ENCODE data around the gene RTRAF. TPM values are rescaled to one million over a fixed set of nuclear protein-coding genes. Genes with fewer than 3 reads are reported as not detected.

Gene RTRAF
- total RNA-seq, 2 experiments from 2014 or later, result 222 to 238 TPM

DNA sequence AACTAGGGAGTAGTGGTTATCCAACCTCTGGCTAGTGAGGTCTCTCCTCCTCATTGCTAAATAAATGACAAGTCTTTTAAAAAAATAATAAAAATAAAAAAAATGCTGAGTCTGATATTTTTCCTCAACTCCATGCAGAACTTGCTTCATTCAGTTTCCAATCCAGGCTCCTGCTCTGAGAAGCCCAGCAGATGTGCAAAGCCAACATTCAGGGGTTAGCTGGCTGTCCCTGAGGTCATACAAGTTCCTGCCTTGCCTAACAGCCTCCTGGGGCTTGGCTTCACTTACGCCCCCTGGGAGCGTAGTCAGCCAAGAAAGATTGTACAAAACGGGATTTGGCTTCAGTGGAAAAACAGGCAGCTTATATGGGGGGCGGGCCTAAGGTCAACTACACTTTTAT lies 23.3 kb downstream of the RTRAF start:
- Mint-ChIP-seq H3K4me1 (ENCODE audit: low read depth) (no peaks in the 10 kb centered on the region), H3K27ac (no peak overlapping the region), H3K4me3 (no peak overlapping the region), H3K9me3 (no peaks in the 10 kb centered on the region), H3K36me3 (peaks cover 25% of the 10 kb centered on the region), H3K27me3 (peaks cover 2% of the 10 kb centered on the region)
- ChIA-PET CTCF (interaction anchor here (0.9 kb wide), 1 partner anchor 118 kb away, joined by 4 read pairs; no protein-coding TSS in a partner anchor), POLR2A (interaction anchor here (0.9 kb wide), 1 partner anchor 50 kb away, joined by 3 read pairs; no protein-coding TSS in a partner anchor)
- intact Hi-C loops (cut with micrococcal nuclease), result no loop called here
- DNase-seq, result no peak

GRCh38 chr14:52013984-52014600 lies 24.7 kb downstream of the RTRAF start:
- Mint-ChIP-seq H3K9me3 (no peaks in the 10 kb centered on the region), H3K4me1 (ENCODE audit: low read depth) (no peaks in the 10 kb centered on the region), H3K4me3 (no peak overlapping the region), H3K36me3 (peaks cover 16% of the 10 kb centered on the region), H3K27ac (no peak overlapping the region), H3K27me3 (peaks cover 2% of the 10 kb centered on the region)
- ChIA-PET CTCF (interaction anchor here (1.0 to 1.3 kb wide), 3 partner anchors 11 to 33 kb away, joined by 3 to 4 read pairs (median 3); no protein-coding TSS in a partner anchor), POLR2A (interaction anchor here (0.6 kb wide), 1 partner anchor 880 kb away, joined by 4 read pairs; no protein-coding TSS in a partner anchor)
- intact Hi-C loops (cut with micrococcal nuclease), result no loop called here
- DNase-seq, result peak; percentile 21

DNA sequence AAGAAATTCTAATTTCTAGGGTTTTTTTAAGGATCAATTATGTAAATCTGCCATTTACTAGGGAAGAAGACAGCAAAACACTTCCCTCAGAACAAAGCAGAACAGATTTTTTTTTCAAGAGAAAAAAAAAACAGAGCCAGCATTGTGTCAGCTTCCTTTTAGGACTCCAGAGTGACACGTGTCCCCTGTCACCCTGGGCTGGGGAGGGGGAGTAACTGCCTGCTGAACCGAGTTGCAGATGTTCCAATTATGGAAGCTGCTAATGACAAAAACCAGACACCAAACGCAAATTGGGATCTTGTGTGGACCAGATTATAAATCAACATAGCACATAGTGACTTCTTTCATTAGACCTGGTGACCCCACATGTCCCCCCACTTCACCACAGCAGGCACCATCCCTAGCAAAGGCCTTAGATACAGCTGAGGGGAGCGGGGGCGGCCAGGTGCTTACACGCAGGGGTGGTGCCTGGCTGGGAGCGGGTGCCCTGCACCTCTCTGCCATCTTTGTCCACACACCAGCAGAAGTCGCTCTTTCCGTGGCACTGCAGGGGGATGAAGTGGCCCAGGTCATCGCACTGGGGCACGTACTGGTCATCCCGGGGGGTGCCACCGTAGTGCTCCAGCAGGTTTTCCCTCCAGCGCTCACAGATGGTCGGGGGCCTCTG lies 25.4 kb downstream of the RTRAF start:
- CTCF ChIA-PET, result interaction anchor here (1.0 to 1.5 kb wide), 5 partner anchors 12 to 34 kb away, joined by 3 to 4 read pairs (median 4); no protein-coding TSS in a partner anchor
- POLR2A ChIA-PET, result interaction anchor here (0.6 kb wide), 1 partner anchor 11 kb away, joined by 4 read pairs; no protein-coding TSS in a partner anchor
- Mint-ChIP-seq H3K27me3 (peaks cover 2% of the 10 kb centered on the region), H3K4me1 (ENCODE audit: low read depth) (no peaks in the 10 kb centered on the region), H3K27ac (no peak overlapping the region), H3K9me3 (no peaks in the 10 kb centered on the region), H3K4me3 (no peak overlapping the region), H3K36me3 (peaks cover 16% of the 10 kb centered on the region)
- DNase-seq, result no peak
- intact Hi-C loops (cut with micrococcal nuclease), result no loop called here

DNA sequence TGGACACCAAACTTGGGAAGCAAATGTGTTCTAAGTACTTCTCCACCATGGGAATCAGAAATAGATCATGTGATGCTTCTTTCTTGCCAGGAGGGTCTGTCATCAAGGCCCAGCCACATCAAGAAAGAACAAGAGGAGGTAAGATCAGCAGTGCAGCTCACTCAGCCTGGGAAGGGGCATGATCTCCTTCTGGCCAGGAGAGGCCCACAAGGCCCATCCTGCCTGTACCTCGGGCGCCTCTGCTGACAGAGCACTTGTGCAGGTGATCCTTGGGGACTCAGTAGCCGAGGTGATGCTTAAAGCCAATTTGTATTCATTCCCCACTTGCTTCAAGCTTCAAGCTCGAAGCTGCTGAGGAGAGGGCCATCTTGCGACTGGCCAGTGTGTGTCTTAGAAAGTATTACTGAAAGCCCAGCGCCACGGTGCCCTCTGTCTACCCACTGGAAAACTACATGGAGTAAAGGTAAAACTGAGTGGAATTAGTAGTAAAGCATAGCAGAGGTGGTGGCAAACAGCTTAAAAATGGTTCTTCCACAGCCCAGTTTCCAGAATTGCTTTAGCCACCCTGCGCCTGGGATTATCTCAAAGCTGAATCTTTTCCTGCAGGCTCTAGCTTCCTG lies 26.2 kb downstream of the RTRAF start:
- H3K36me3 Mint-ChIP-seq, result peaks cover 13% of the 10 kb centered on the region
- no peaks in the 10 kb centered on the region for H3K9me3 Mint-ChIP-seq
- H3K27ac Mint-ChIP-seq, result no peak overlapping the region
- no peaks in the 10 kb centered on the region for H3K4me1 Mint-ChIP-seq (ENCODE audit: low read depth)
- POLR2A ChIA-PET, result no interaction called here
- CTCF ChIA-PET, result interaction anchor here (1.0 to 1.5 kb wide), 5 partner anchors 13 to 37 kb away, joined by 3 to 4 read pairs (median 3); no protein-coding TSS in a partner anchor
- intact Hi-C loops (cut with micrococcal nuclease), result no loop called here
- peak; percentile 29 for DNase-seq
- no peak overlapping the region for H3K4me3 Mint-ChIP-seq
- H3K27me3 Mint-ChIP-seq, result peaks cover 2% of the 10 kb centered on the region

- intact Hi-C loops (cut with micrococcal nuclease), result no loop called here
- CTCF ChIA-PET, result no interaction called here
- H3K4me3 Mint-ChIP-seq, result no peak overlapping the region
- no peak for DNase-seq
- H3K27ac Mint-ChIP-seq, result no peak overlapping the region
- peaks cover 18% of the 10 kb centered on the region for H3K4me1 Mint-ChIP-seq (ENCODE audit: low read depth)
- POLR2A ChIA-PET, result no interaction called here
- H3K27me3 Mint-ChIP-seq, result peaks cover 2% of the 10 kb centered on the region
- no peaks in the 10 kb centered on the region for H3K9me3 Mint-ChIP-seq
- H3K36me3 Mint-ChIP-seq, result no peaks in the 10 kb centered on the region
Observed at GRCh38 chr14:52018252-52018651, 28.9 kb downstream of the RTRAF start.

DNA sequence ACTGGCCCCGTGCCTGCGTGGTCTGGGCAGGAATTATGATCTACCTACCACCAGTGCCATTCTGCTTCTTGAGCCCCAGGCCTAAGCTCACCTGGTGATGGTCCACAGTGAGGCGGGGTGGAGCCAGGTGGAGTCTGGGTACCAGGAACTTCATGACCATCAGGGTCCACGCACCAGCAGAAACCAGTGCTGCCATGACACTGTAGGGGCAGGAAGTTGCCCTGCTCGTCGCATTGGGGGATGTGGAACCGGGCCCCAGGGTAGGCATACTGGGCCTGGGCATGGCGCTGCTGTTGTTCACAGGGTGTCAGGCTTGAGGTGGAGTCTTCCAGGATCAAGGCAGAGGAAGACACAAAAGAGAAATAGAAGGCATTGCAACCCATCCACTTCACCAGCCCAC lies 29.6 kb downstream of the RTRAF start:
- peaks cover 2% of the 10 kb centered on the region for H3K27me3 Mint-ChIP-seq
- no peaks in the 10 kb centered on the region for H3K36me3 Mint-ChIP-seq
- intact Hi-C loops (cut with micrococcal nuclease), result no loop called here
- H3K4me1 Mint-ChIP-seq (ENCODE audit: low read depth), result peaks cover 18% of the 10 kb centered on the region
- H3K9me3 Mint-ChIP-seq, result peaks cover 2% of the 10 kb centered on the region
- H3K27ac Mint-ChIP-seq, result no peak overlapping the region
- POLR2A ChIA-PET, result no interaction called here
- DNase-seq, result no peak
- CTCF ChIA-PET, result no interaction called here
- H3K4me3 Mint-ChIP-seq, result no peak overlapping the region

GRCh38 chr14:52020161-52020714 lies 30.9 kb downstream of the RTRAF start:
- peaks cover 4% of the 10 kb centered on the region for H3K9me3 Mint-ChIP-seq
- H3K27ac Mint-ChIP-seq, result no peak overlapping the region
- peaks cover 18% of the 10 kb centered on the region for H3K4me1 Mint-ChIP-seq (ENCODE audit: low read depth)
- H3K36me3 Mint-ChIP-seq, result no peaks in the 10 kb centered on the region
- no peak for DNase-seq
- H3K27me3 Mint-ChIP-seq, result no peaks in the 10 kb centered on the region
- H3K4me3 Mint-ChIP-seq, result no peak overlapping the region
- CTCF ChIA-PET, result interaction anchor here (1.3 kb wide), 1 partner anchor 24 kb away, joined by 4 read pairs; no protein-coding TSS in a partner anchor
- intact Hi-C loops (cut with micrococcal nuclease), result loop anchor here (5.0 to 10.0 kb wide), 2 partner anchors 115 to 167 kb away; no protein-coding TSS in a partner anchor
- POLR2A ChIA-PET, result no interaction called here

- POLR2A ChIA-PET, result no interaction called here
- no peak for DNase-seq
Observed at GRCh38 chr14:52020866-52021717, 31.7 kb downstream of the RTRAF start.

DNA sequence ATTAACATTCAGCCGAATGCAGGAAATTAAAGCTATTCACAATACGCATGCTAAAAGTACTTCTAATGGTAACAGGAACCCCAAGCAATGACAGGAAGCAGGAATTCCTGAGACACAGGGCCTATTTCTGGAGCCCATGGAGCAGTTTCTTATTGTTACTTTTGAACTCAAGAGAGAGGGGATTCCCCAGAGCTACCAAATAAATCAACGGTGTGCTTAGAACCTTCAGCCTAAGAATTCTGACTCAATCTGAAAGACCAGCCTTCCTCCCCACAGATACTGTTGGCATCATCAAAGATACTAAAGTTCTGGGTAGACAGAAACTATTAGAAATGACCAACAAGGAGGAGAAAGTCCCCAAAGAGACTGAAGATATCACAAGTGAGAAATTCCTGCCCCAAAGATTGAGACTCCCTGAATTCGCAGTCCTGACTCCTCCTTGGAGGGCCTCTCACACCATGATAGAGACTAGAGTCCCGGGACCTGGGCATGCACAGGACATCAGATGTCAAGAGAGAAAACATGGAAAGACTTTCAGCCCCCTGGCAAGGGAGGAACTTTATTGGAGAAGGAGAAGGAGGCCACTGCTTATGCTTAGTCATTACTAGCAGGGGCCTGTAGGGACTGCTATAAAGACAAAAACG lies 32.7 kb downstream of the RTRAF start:
- POLR2A ChIA-PET, result interaction anchor here (0.6 kb wide), 1 partner anchor 192 kb away, joined by 4 read pairs; no protein-coding TSS in a partner anchor
- peaks cover 4% of the 10 kb centered on the region for H3K9me3 Mint-ChIP-seq
- DNase-seq, result no peak
- H3K27me3 Mint-ChIP-seq, result no peaks in the 10 kb centered on the region
- H3K36me3 Mint-ChIP-seq, result no peaks in the 10 kb centered on the region
- H3K4me3 Mint-ChIP-seq, result no peak overlapping the region
- CTCF ChIA-PET, result interaction anchor here (1.5 to 1.8 kb wide), 2 partner anchors 21 to 48 kb away, joined by 3 to 10 read pairs; no protein-coding TSS in a partner anchor
- intact Hi-C loops (cut with micrococcal nuclease), result loop anchor here (5.0 to 10.0 kb wide), 2 partner anchors 113 to 165 kb away; no protein-coding TSS in a partner anchor
- H3K27ac Mint-ChIP-seq, result no peak overlapping the region
- H3K4me1 Mint-ChIP-seq (ENCODE audit: low read depth), result peaks cover 18% of the 10 kb centered on the region

More at GRCh38 chr14:52020866-52021717, 31.7 kb downstream of the RTRAF start:
- CTCF ChIA-PET, result interaction anchor here (1.3 to 1.5 kb wide), 2 partner anchors 25 to 49 kb away, joined by 3 to 4 read pairs; no protein-coding TSS in a partner anchor
- intact Hi-C loops (cut with micrococcal nuclease), result loop anchor here (5.0 to 10.0 kb wide), 2 partner anchors 114 to 166 kb away; no protein-coding TSS in a partner anchor
- Mint-ChIP-seq H3K4me1 (ENCODE audit: low read depth) (peaks cover 18% of the 10 kb centered on the region), H3K36me3 (no peaks in the 10 kb centered on the region), H3K27me3 (no peaks in the 10 kb centered on the region), H3K9me3 (peaks cover 4% of the 10 kb centered on the region), H3K4me3 (no peak overlapping the region), H3K27ac (no peak overlapping the region)

DNA sequence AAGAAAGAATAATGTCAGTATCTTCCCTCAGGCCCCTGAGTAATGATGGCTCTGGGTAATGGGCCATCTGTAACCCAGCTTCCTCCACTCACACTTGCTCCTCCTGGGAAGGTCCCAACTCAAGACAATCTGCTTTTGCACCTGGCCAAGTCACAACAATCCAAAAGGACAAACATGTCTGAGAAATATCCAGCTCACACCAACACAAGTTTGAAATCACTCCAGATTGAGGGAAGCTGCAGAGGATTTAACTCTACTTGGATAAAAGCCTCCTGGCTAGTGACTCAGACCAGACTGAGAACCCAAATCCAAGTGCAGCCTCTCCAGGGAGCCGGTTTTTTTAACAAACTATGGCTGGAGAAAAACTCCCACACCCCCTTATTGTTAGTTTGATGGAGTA lies 34.2 kb downstream of the RTRAF start:
- intact Hi-C loops (cut with micrococcal nuclease), result loop anchor here (5.0 to 10.0 kb wide), 2 partner anchors 111 to 164 kb away; no protein-coding TSS in a partner anchor
- CTCF ChIA-PET, result interaction anchor here (1.8 kb wide), 1 partner anchor 20 kb away, joined by 10 read pairs; no protein-coding TSS in a partner anchor
- peaks cover 4% of the 10 kb centered on the region for H3K9me3 Mint-ChIP-seq
- no peaks in the 10 kb centered on the region for H3K36me3 Mint-ChIP-seq
- no peak overlapping the region for H3K27ac Mint-ChIP-seq
- no peak overlapping the region for H3K4me3 Mint-ChIP-seq
- peaks cover 18% of the 10 kb centered on the region for H3K4me1 Mint-ChIP-seq (ENCODE audit: low read depth)
- H3K27me3 Mint-ChIP-seq, result no peaks in the 10 kb centered on the region
- POLR2A ChIA-PET, result no interaction called here
- DNase-seq, result no peak

- Mint-ChIP-seq H3K9me3 (peaks cover 4% of the 10 kb centered on the region), H3K4me1 (ENCODE audit: low read depth) (peaks cover 18% of the 10 kb centered on the region), H3K27ac (no peak overlapping the region), H3K36me3 (no peaks in the 10 kb centered on the region), H3K4me3 (no peak overlapping the region), H3K27me3 (no peaks in the 10 kb centered on the region)
- intact Hi-C loops (cut with micrococcal nuclease), result loop anchor here (10.0 kb wide), 1 partner anchor 109 kb away; no protein-coding TSS in a partner anchor
- CTCF ChIA-PET, result no interaction called here
- POLR2A ChIA-PET, result no interaction called here
- no peak for DNase-seq
Observed at GRCh38 chr14:52025310-52025709, 36.0 kb downstream of the RTRAF start.
